GM12801 (cell line): ENCODE results near the gene LAMC2.

Source experiments
- TF ChIP-seq, protein P1 (sequence below): IDR thresholded peaks from one replicate; pipeline ENCODE4 v1.5.1; 2011; ENCODE audit warnings: control low read depth; ENCODE audit not compliant: insufficient read length; ENCODE audit errors: extremely low read depth

The LAMC2 gene

DNA sequence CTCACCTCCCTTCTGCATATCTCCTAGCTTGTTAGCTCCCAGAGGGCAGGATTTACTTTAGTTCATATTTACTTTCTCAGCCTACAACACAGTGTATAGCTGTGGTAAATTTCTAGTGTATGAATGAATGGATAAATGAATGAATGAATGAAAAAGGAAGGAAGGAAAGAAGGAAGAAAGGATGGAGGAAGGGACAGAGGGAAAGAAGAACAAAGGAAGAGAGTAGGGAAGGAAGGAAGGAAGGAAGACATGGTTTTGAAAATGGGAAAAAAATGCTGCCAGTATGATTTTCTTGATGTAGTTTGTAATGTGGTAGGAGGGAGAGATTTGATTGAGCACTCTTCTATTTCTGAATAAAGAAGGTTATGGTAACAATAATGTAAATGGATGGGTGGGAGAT lies 47.0 kb downstream of the LAMC2 start:
- TF ChIP-seq, protein P1, sequence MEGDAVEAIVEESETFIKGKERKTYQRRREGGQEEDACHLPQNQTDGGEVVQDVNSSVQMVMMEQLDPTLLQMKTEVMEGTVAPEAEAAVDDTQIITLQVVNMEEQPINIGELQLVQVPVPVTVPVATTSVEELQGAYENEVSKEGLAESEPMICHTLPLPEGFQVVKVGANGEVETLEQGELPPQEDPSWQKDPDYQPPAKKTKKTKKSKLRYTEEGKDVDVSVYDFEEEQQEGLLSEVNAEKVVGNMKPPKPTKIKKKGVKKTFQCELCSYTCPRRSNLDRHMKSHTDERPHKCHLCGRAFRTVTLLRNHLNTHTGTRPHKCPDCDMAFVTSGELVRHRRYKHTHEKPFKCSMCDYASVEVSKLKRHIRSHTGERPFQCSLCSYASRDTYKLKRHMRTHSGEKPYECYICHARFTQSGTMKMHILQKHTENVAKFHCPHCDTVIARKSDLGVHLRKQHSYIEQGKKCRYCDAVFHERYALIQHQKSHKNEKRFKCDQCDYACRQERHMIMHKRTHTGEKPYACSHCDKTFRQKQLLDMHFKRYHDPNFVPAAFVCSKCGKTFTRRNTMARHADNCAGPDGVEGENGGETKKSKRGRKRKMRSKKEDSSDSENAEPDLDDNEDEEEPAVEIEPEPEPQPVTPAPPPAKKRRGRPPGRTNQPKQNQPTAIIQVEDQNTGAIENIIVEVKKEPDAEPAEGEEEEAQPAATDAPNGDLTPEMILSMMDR: no peak

DNA sequence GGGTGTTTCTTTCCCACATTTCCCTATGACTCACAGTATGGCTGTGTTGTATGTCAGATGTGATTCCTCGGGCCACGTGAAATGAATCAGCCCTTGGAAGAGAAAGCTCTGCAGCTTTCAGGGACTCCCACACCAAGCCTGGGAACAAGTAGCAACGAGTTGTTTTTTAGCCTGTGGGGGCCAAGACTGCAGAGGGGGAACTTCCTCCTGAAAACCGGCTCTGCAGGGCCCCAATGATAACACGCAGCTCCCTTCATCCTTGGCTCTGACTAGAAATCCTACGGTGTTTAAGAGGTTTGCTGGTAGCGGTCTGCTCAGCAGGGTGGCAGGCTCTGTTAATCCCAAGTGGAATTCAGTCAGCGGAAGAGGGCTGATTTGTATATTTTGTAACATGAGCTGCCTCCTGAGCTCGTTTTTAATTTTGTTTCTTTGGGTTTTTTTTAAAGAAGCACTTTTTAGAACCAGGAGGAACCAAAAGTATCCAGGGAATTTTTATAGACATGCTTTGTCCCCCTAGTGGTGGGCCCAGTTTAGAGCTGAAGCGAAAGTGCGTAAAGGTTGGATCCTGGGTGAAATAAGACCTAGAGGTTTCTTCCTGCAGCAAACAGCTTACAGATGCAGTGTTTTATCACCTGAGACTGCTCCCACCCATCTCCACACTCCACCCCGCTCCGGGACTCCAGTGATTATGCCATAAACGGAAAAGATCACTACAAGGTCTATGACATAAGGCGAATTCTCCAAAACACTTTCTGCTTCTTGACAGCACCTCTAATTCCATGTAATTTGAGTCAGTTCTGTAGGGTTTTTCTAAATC lies 48.8 kb downstream of the LAMC2 start:
- TF ChIP-seq, protein P1: no peak

DNA sequence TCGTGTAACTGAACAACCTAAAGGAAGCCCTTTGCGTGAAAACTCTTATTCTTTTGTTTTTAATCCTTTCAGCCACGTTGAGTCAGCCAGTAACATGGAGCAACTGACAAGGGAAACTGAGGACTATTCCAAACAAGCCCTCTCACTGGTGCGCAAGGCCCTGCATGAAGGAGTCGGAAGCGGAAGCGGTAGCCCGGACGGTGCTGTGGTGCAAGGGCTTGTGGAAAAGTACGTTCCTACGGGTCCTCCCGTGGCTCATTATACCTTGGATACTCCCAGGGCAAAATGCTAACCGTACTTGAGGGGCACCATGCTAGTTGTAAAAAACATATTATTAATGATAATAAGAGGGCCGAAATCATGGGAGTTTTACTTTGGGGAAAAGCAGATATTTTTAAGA lies 49.4 kb downstream of the LAMC2 start:
- TF ChIP-seq, protein P1: no peak

DNA sequence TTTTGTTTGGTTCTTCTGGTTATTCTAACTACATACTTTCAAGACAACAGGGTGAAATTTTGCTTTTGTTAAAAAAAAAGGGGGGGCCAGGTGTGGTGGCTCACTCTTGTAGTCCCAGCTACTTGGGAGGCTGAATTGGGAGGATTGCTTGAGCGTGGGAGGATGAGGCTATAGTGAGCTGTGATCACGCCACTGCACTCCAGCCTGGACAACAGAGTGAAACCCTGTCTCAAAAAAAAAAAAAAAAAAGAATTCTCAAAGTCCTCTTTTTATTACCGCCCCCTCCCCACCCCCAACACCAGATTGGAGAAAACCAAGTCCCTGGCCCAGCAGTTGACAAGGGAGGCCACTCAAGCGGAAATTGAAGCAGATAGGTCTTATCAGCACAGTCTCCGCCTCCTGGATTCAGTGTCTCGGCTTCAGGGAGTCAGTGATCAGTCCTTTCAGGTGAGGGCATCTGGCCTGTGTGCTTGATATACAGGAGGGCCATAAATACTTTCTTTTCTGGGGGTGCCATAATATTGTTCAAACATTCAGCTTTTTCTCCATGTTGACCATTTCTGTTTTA lies 50.2 kb downstream of the LAMC2 start:
- TF ChIP-seq, protein P1: no peak

DNA sequence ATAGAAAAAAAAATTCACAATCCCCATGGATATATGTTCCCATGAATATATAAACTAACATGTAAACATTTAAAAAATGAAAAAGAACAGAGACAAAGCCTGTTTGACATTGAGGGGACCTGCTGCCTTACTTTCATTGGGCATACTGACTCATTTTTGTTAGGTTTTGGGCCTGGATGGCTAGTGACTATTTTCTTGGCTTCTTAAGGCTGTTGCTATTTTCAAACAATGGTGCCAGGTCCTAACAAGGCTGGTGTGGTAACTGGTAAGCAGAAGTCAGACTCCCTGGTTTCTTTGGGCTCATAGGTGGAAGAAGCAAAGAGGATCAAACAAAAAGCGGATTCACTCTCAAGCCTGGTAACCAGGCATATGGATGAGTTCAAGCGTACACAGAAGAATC lies 51.0 kb downstream of the LAMC2 start:
- TF ChIP-seq, protein P1: no peak

DNA sequence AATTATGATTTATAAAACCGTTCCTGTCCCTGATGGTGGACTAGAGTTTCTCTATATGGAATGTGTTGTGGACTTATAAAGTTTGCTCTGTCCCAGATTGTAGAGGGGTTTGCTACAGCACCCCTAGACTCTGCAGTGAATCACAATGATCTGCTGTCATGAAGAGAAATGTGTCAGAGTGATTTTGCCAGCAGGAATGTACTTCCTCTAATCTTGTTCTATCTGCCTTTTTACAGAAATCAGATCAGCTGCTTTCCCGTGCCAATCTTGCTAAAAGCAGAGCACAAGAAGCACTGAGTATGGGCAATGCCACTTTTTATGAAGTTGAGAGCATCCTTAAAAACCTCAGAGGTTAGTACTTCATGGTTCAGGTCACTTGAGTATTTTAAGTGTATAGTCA lies 52.0 kb downstream of the LAMC2 start:
- TF ChIP-seq, protein P1: no peak

DNA sequence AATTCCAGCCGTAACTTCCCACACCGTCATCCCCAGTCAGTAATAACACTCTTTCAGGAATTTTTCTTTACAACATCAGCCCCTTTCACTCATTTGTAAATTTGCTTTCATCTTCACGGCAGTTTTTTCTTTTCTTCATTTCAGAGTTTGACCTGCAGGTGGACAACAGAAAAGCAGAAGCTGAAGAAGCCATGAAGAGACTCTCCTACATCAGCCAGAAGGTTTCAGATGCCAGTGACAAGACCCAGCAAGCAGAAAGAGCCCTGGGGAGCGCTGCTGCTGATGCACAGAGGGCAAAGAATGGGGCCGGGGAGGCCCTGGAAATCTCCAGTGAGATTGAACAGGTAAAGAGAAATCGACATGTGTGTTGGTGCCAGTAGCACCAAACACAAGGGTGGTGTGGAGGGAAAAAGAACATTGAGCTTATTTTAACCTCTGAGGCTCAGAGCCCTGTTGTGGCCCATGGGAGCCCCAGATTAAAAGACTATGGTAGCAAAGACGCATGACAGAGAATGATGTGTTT lies 53.2 kb downstream of the LAMC2 start:
- TF ChIP-seq, protein P1: no peak
